ENCODE data around the gene GORASP2. TPM values are rescaled to one million over a fixed set of nuclear protein-coding genes. Genes with fewer than 3 reads are reported as not detected.

The GORASP2 gene
- total RNA-seq = 10 to 100 TPM; 51.6 to 65.0 TPM

GRCh38 chr2:170928824-170929685, at the start of gene GORASP2:
GORASP2 (plus strand) TSS chr2:170929253; CDS start chr2:170929341, 88 bp downstream.
- H3K27me3 Mint-ChIP-seq = no peaks in the 10 kb centered on the region
- peak; percentile 92 for ATAC-seq (replicated peaks)
- peaks cover 42% of the 10 kb centered on the region for H3K36me3 Mint-ChIP-seq (ENCODE audit: low read depth)
- peak within 1 kb of the TSS; percentile 99 for H3K27ac Mint-ChIP-seq
- H3K9me3 Mint-ChIP-seq = no peaks in the 10 kb centered on the region
- peaks cover 25% of the 10 kb centered on the region for H3K4me1 Mint-ChIP-seq
- peak within 1 kb of the TSS; percentile 100 for H3K4me3 Mint-ChIP-seq

- ATAC-seq (replicated peaks) = no peak
- no peak overlapping the region for H3K4me3 Mint-ChIP-seq
- H3K27me3 Mint-ChIP-seq = peaks cover 25% of the 10 kb centered on the region
- no peaks in the 10 kb centered on the region for H3K9me3 Mint-ChIP-seq
- H3K4me1 Mint-ChIP-seq = peaks cover 7% of the 10 kb centered on the region
- no peaks in the 10 kb centered on the region for H3K36me3 Mint-ChIP-seq (ENCODE audit: low read depth)
- H3K27ac Mint-ChIP-seq = no peak overlapping the region
Observed at GRCh38 chr2:170881840-170882239, 47.2 kb upstream of the GORASP2 start.

- Mint-ChIP-seq H3K36me3 (ENCODE audit: low read depth) (no peaks in the 10 kb centered on the region), H3K27ac (no peak overlapping the region), H3K9me3 (no peaks in the 10 kb centered on the region), H3K4me3 (no peak overlapping the region), H3K27me3 (peaks cover 25% of the 10 kb centered on the region), H3K4me1 (peaks cover 7% of the 10 kb centered on the region)
- no peak for ATAC-seq (replicated peaks)
Observed at GRCh38 chr2:170882758-170883157, 46.3 kb upstream of the GORASP2 start.

GRCh38 chr2:170883683-170884082, 45.4 kb upstream of the GORASP2 start:
- H3K36me3 Mint-ChIP-seq (ENCODE audit: low read depth) = no peaks in the 10 kb centered on the region
- H3K27ac Mint-ChIP-seq = no peak overlapping the region
- H3K4me3 Mint-ChIP-seq = no peak overlapping the region
- no peaks in the 10 kb centered on the region for H3K9me3 Mint-ChIP-seq
- H3K4me1 Mint-ChIP-seq = peaks cover under 1% of the 10 kb centered on the region
- no peak for ATAC-seq (replicated peaks)
- H3K27me3 Mint-ChIP-seq = peaks cover 25% of the 10 kb centered on the region

GRCh38 chr2:170885130-170885791, 43.8 kb upstream of the GORASP2 start:
- ATAC-seq (replicated peaks) = no peak
- H3K27me3 Mint-ChIP-seq = peaks cover 29% of the 10 kb centered on the region
- no peaks in the 10 kb centered on the region for H3K36me3 Mint-ChIP-seq (ENCODE audit: low read depth)
- no peak overlapping the region for H3K27ac Mint-ChIP-seq
- H3K4me1 Mint-ChIP-seq = no peaks in the 10 kb centered on the region
- no peak overlapping the region for H3K4me3 Mint-ChIP-seq
- H3K9me3 Mint-ChIP-seq = no peaks in the 10 kb centered on the region

GRCh38 chr2:170886386-170886785, 42.7 kb upstream of the GORASP2 start:
- no peak for ATAC-seq (replicated peaks)
- Mint-ChIP-seq H3K27ac (no peak overlapping the region), H3K4me1 (no peaks in the 10 kb centered on the region), H3K4me3 (no peak overlapping the region), H3K27me3 (peaks cover 29% of the 10 kb centered on the region), H3K36me3 (ENCODE audit: low read depth) (no peaks in the 10 kb centered on the region), H3K9me3 (no peaks in the 10 kb centered on the region)

- no peak for ATAC-seq (replicated peaks)
- Mint-ChIP-seq H3K4me3 (no peak overlapping the region), H3K36me3 (ENCODE audit: low read depth) (no peaks in the 10 kb centered on the region)
Observed at GRCh38 chr2:170887496-170887895, 41.6 kb upstream of the GORASP2 start.

GRCh38 chr2:170887896-170888295, 41.2 kb upstream of the GORASP2 start:
- no peak overlapping the region for H3K27ac Mint-ChIP-seq
- no peaks in the 10 kb centered on the region for H3K36me3 Mint-ChIP-seq (ENCODE audit: low read depth)
- no peak overlapping the region for H3K4me3 Mint-ChIP-seq
- no peaks in the 10 kb centered on the region for H3K9me3 Mint-ChIP-seq
- H3K27me3 Mint-ChIP-seq = peaks cover 25% of the 10 kb centered on the region
- ATAC-seq (replicated peaks) = no peak
- no peaks in the 10 kb centered on the region for H3K4me1 Mint-ChIP-seq

More at GRCh38 chr2:170887496-170887895, 41.6 kb upstream of the GORASP2 start:
- Mint-ChIP-seq H3K27ac (no peak overlapping the region), H3K27me3 (peaks cover 27% of the 10 kb centered on the region), H3K9me3 (no peaks in the 10 kb centered on the region), H3K4me1 (no peaks in the 10 kb centered on the region)

GRCh38 chr2:170891893-170892292, 37.2 kb upstream of the GORASP2 start:
- no peaks in the 10 kb centered on the region for H3K4me1 Mint-ChIP-seq
- H3K4me3 Mint-ChIP-seq = no peak overlapping the region
- ATAC-seq (replicated peaks) = no peak
- no peaks in the 10 kb centered on the region for H3K9me3 Mint-ChIP-seq
- H3K36me3 Mint-ChIP-seq (ENCODE audit: low read depth) = no peaks in the 10 kb centered on the region
- peaks cover 10% of the 10 kb centered on the region for H3K27me3 Mint-ChIP-seq
- no peak overlapping the region for H3K27ac Mint-ChIP-seq

- H3K27me3 Mint-ChIP-seq = peaks cover 13% of the 10 kb centered on the region
- no peak overlapping the region for H3K27ac Mint-ChIP-seq
- no peak overlapping the region for H3K4me3 Mint-ChIP-seq
- no peaks in the 10 kb centered on the region for H3K36me3 Mint-ChIP-seq (ENCODE audit: low read depth)
- no peak for ATAC-seq (replicated peaks)
- no peaks in the 10 kb centered on the region for H3K4me1 Mint-ChIP-seq
- H3K9me3 Mint-ChIP-seq = no peaks in the 10 kb centered on the region
Observed at GRCh38 chr2:170892391-170892951, 36.6 kb upstream of the GORASP2 start.

- H3K36me3 Mint-ChIP-seq (ENCODE audit: low read depth) = no peaks in the 10 kb centered on the region
Observed at GRCh38 chr2:170895023-170895757, 33.9 kb upstream of the GORASP2 start.

GRCh38 chr2:170896622-170897021, 32.4 kb upstream of the GORASP2 start:
- ATAC-seq (replicated peaks) = peak; percentile 12
- Mint-ChIP-seq H3K27ac (no peak overlapping the region), H3K9me3 (no peaks in the 10 kb centered on the region), H3K27me3 (peaks cover 14% of the 10 kb centered on the region), H3K36me3 (ENCODE audit: low read depth) (no peaks in the 10 kb centered on the region), H3K4me3 (no peak overlapping the region), H3K4me1 (no peaks in the 10 kb centered on the region)

More at GRCh38 chr2:170895023-170895757, 33.9 kb upstream of the GORASP2 start:
- Mint-ChIP-seq H3K9me3 (no peaks in the 10 kb centered on the region), H3K27ac (no peak overlapping the region), H3K27me3 (peaks cover 14% of the 10 kb centered on the region), H3K4me1 (no peaks in the 10 kb centered on the region), H3K4me3 (no peak overlapping the region)
- ATAC-seq (replicated peaks) = no peak

- peaks cover 16% of the 10 kb centered on the region for H3K27me3 Mint-ChIP-seq
- H3K4me3 Mint-ChIP-seq = no peak overlapping the region
- H3K27ac Mint-ChIP-seq = no peak overlapping the region
- no peaks in the 10 kb centered on the region for H3K9me3 Mint-ChIP-seq
- no peaks in the 10 kb centered on the region for H3K36me3 Mint-ChIP-seq (ENCODE audit: low read depth)
- H3K4me1 Mint-ChIP-seq = no peaks in the 10 kb centered on the region
- no peak for ATAC-seq (replicated peaks)
Observed at GRCh38 chr2:170897108-170897507, 31.9 kb upstream of the GORASP2 start.

- Mint-ChIP-seq H3K4me3 (no peak overlapping the region), H3K36me3 (ENCODE audit: low read depth) (no peaks in the 10 kb centered on the region), H3K27ac (no peak overlapping the region), H3K9me3 (peaks cover 10% of the 10 kb centered on the region), H3K4me1 (no peaks in the 10 kb centered on the region), H3K27me3 (peaks cover 11% of the 10 kb centered on the region)
- no peak for ATAC-seq (replicated peaks)
Observed at GRCh38 chr2:170905864-170906263, 23.2 kb upstream of the GORASP2 start.
